GM12878 (cell line): ENCODE data around the gene PAPOLA.

Experiments used
- CBFB ChIP-seq: IDR thresholded peaks from 2 replicates; pipeline ENCODE4 v1.6.1; 2016; ENCODE audit warnings: antibody characterized with exemption, low read depth
- DPF2 ChIP-seq: fragments of 450-650 bp; IDR thresholded peaks from 2 replicates; pipeline ENCODE4 v1.6.1; 2017; ENCODE audit warnings: mild to moderate bottlenecking
- ETV6 ChIP-seq, 2 experiments: fragments of 450-650 bp in 1 of 2; IDR thresholded peaks in 1 of 2; conservative IDR thresholded peaks in 1 of 2; 2 replicates each; pipeline ENCODE4 v1.6.1; 2014; ENCODE audit warnings: antibody characterized with exemption in 1 of 2, borderline replicate concordance in 1 of 2, low read depth in 1 of 2, mild to moderate bottlenecking in 1 of 2, moderate library complexity in 1 of 2
- GABPA ChIP-seq: IDR thresholded peaks from 2 replicates; pipeline ENCODE4 v1.6.1; 2014; ENCODE audit warnings: antibody characterized with exemption, low read depth, mild to moderate bottlenecking, inconsistent platforms
- KDM1A ChIP-seq: fragments of 200-600 bp; sonication (generic); IDR thresholded peaks from 2 replicates; pipeline ENCODE4 v1.6.1; 2016; ENCODE audit warnings: borderline replicate concordance
- POLR2A ChIP-seq: IDR thresholded peaks from 2 replicates; pipeline ENCODE4 v1.6.1; 2011; ENCODE audit warnings: low read depth, mild to moderate bottlenecking, low read length
- POLR2AphosphoS5 ChIP-seq: IDR thresholded peaks from 2 replicates; pipeline ENCODE4 v1.6.1; 2011; ENCODE audit warnings: mild to moderate bottlenecking, low read length, inconsistent platforms
- RAD21 ChIP-seq: IDR thresholded peaks from 2 replicates; pipeline ENCODE4 v1.6.1; 2011; ENCODE audit warnings: mild to moderate bottlenecking, low read depth, low read length, moderate library complexity; ENCODE audit not compliant: insufficient read depth
- RFX5 ChIP-seq: IDR thresholded peaks from 2 replicates; pipeline ENCODE4 v1.6.1; 2011; ENCODE audit warnings: low read depth, low read length, improper control_type of control experiment
- SIN3A ChIP-seq: IDR thresholded peaks from 2 replicates; pipeline ENCODE4 v1.6.1; 2012; ENCODE audit warnings: low read depth, low read length, improper control_type of control experiment
- SMC3 ChIP-seq: IDR thresholded peaks from 2 replicates; pipeline ENCODE4 v1.6.1; 2011; ENCODE audit warnings: low read length, improper control_type of control experiment, borderline replicate concordance
- STAT3 ChIP-seq: IDR thresholded peaks from 2 replicates; pipeline ENCODE4 v1.6.1; 2011; ENCODE audit warnings: low read depth, low read length, improper control_type of control experiment
- TF ChIP-seq, protein P1 (sequence below), 3 experiments: IDR thresholded peaks in 2 of 3; conservative IDR thresholded peaks in 1 of 3; 2 replicates each; pipeline ENCODE4 v1.5.1; 2011; ENCODE audit warnings: low read depth in 3 of 3, low read length in 3 of 3, mild to moderate bottlenecking in 3 of 3, control low read depth in 2 of 3, moderate library complexity in 2 of 3, inconsistent platforms in 1 of 3, mixed read lengths in 1 of 3; ENCODE audit not compliant: control insufficient read depth in 2 of 3, insufficient read depth in 1 of 3; ENCODE audit errors: extremely low read depth in 1 of 3
- TF ChIP-seq, protein P2 (sequence below): fragments of 450-650 bp; IDR thresholded peaks from 2 replicates; pipeline ENCODE4 v1.6.1; 2016; ENCODE audit warnings: mild to moderate bottlenecking

DNA sequence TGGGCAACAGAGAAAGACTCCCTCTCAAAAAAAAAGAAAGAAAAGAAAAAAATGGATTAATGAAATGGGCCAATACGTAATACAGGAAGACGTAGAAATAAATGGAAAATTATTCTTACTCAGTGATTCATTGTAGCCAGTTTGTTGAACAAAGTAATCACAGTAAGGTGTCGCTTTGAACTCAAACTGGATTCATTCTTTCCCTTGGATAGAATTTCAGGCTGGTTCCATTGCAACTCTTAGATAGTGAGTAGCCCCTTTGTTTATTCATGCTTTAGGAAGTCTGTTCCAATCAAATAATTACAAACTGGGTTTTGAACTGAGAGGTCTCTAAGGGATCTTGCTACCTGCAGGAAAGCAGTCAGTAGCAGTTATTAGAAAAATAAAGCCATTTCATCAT lies 42.3 kb upstream of the PAPOLA start:
- TF ChIP-seq POLR2AphosphoS5 (no peak), STAT3 (no peak), POLR2A (no peak), GABPA (no peak), DPF2 (no peak), SMC3 (no peak), SIN3A (no peak), RFX5 (no peak), KDM1A (no peak), ETV6 (conservative IDR thresholded peaks at IDR 0.05 in 1 of 2, IDR thresholded peaks at IDR 0.05 in 1 of 2; ENCODE audit: borderline replicate concordance in 1 of 2, low read depth in 1 of 2) (no peak), RAD21 (no peak), CBFB (no peak)
- TF ChIP-seq, protein P1, sequence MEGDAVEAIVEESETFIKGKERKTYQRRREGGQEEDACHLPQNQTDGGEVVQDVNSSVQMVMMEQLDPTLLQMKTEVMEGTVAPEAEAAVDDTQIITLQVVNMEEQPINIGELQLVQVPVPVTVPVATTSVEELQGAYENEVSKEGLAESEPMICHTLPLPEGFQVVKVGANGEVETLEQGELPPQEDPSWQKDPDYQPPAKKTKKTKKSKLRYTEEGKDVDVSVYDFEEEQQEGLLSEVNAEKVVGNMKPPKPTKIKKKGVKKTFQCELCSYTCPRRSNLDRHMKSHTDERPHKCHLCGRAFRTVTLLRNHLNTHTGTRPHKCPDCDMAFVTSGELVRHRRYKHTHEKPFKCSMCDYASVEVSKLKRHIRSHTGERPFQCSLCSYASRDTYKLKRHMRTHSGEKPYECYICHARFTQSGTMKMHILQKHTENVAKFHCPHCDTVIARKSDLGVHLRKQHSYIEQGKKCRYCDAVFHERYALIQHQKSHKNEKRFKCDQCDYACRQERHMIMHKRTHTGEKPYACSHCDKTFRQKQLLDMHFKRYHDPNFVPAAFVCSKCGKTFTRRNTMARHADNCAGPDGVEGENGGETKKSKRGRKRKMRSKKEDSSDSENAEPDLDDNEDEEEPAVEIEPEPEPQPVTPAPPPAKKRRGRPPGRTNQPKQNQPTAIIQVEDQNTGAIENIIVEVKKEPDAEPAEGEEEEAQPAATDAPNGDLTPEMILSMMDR (IDR thresholded peaks at IDR 0.05 in 2 of 3, conservative IDR thresholded peaks at IDR 0.05 in 1 of 3; ENCODE audit: control insufficient read depth in 2 of 3, extremely low read depth in 1 of 3, insufficient read depth in 1 of 3, low read depth in 3 of 3, low read length in 3 of 3): no peak
- TF ChIP-seq, protein P2, sequence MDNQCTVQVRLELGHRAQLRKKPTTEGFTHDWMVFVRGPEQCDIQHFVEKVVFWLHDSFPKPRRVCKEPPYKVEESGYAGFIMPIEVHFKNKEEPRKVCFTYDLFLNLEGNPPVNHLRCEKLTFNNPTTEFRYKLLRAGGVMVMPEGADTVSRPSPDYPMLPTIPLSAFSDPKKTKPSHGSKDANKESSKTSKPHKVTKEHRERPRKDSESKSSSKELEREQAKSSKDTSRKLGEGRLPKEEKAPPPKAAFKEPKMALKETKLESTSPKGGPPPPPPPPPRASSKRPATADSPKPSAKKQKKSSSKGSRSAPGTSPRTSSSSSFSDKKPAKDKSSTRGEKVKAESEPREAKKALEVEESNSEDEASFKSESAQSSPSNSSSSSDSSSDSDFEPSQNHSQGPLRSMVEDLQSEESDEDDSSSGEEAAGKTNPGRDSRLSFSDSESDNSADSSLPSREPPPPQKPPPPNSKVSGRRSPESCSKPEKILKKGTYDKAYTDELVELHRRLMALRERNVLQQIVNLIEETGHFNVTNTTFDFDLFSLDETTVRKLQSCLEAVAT: no peak
